ENCODE measurements around the gene KIAA1614. TPM values are rescaled to one million over a fixed set of nuclear protein-coding genes. Genes with fewer than 3 reads are reported as not detected.

The KIAA1614 gene
- total RNA-seq, 1 experiment from 2014 or later = 3.3 TPM

GRCh38 chr1:180911640-180912191 is 981 bp upstream of the KIAA1614 start (continued):
- TF ChIP-seq ZSCAN18 (CRISPR knock-in tag; IDR thresholded peaks at IDR 0.05) (peak; percentile 86), ETV6 (CRISPR knock-in tag; IDR thresholded peaks at IDR 0.05) (no peak), ZNF423 (CRISPR knock-in tag; IDR thresholded peaks at IDR 0.05) (peak; percentile 20; the same call in 1 of the 2 replicates), HMGA2 (CRISPR knock-in tag; IDR thresholded peaks at IDR 0.05) (no peak), ZNF396 (CRISPR knock-in tag; IDR thresholded peaks at IDR 0.05; ENCODE audit: borderline replicate concordance) (peak; percentile 81; the same call in 1 of the 2 replicates), MYBL2 (CRISPR knock-in tag; IDR thresholded peaks at IDR 0.05) (no peak), ZNF532 (CRISPR knock-in tag; IDR thresholded peaks at IDR 0.05; ENCODE audit: borderline replicate concordance) (no peak)

- peak; percentile 53 for DNase-seq (ENCODE audit: low spot score)
- Mint-ChIP-seq H3K4me3 (peak overlapping the region; percentile 72), H3K4me1 (peaks cover 38% of the 10 kb centered on the region), H3K9me3 (no peaks in the 10 kb centered on the region), H3K27me3 (ENCODE audit: low read depth) (peaks cover 41% of the 10 kb centered on the region), H3K36me3 (no peaks in the 10 kb centered on the region), H3K27ac (no peak overlapping the region)
- peak; percentile 40 for ATAC-seq
- ChIA-PET CTCF (interaction anchor here (0.7 to 3.1 kb wide), 8 partner anchors 9 to 513 kb away, joined by 3 to 20 read pairs (median 5); no protein-coding TSS in a partner anchor), POLR2A (interaction anchor here (0.8 to 2.9 kb wide), 3 partner anchors 11 to 111 kb away, joined by 3 to 22 read pairs (median 4); no protein-coding TSS in a partner anchor)
- TF ChIP-seq EMX1 (CRISPR knock-in tag; IDR thresholded peaks at IDR 0.05) (no peak), ZNF138 (CRISPR knock-in tag; conservative IDR thresholded peaks at IDR 0.05) (no peak), USF1 (CRISPR knock-in tag; IDR thresholded peaks at IDR 0.05) (0 out of 2 replicates have a peak, but pooled peaks have one; percentile 15), NFYB (CRISPR knock-in tag; conservative IDR thresholded peaks at IDR 0.05; ENCODE audit: low read depth) (no peak), MXD4 (CRISPR knock-in tag; IDR thresholded peaks at IDR 0.05; ENCODE audit: borderline replicate concordance) (no peak), ZNF425 (CRISPR knock-in tag; conservative IDR thresholded peaks at IDR 0.05) (no peak), ZNF423 (CRISPR knock-in tag; IDR thresholded peaks at IDR 0.05) (no peak), FOXP1 (CRISPR knock-in tag; IDR thresholded peaks at IDR 0.05; ENCODE audit: borderline replicate concordance) (no peak; the same call in 1 of the 2 replicates), ATF3 (CRISPR knock-in tag; conservative IDR thresholded peaks at IDR 0.05) (no peak), MLX (CRISPR knock-in tag; IDR thresholded peaks at IDR 0.05) (no peak; the same call in 1 of the 2 replicates), ZNF219 (CRISPR knock-in tag; IDR thresholded peaks at IDR 0.05; ENCODE audit: borderline replicate concordance) (no peak), RELA (CRISPR knock-in tag; IDR thresholded peaks at IDR 0.05; ENCODE audit: borderline replicate concordance) (no peak), PRDM15 (CRISPR knock-in tag; IDR thresholded peaks at IDR 0.05) (peak; percentile 41; the same call in 1 of the 2 replicates)
Measured at GRCh38 chr1:180912211-180912800, 391 bp upstream of the KIAA1614 start.
